Measurements from ENCODE around the gene NDE1.

- TF ChIP-seq CTCF (IDR thresholded peaks at IDR 0.05; ENCODE audit: insufficient read depth, low read depth, low read length) (no peak), EZH2 (IDR thresholded peaks at IDR 0.05; ENCODE audit: insufficient read depth, low read length) (no peak)
These were observed 53.1 kb downstream of the NDE1 start for GRCh38 chr16:15703029-15703736.
